ENCODE data around the gene PRM3. TPM values are rescaled to one million over a fixed set of nuclear protein-coding genes. Genes with fewer than 3 reads are reported as not detected.
"Not testable (repeated sequence)": the region's sequence is repeated elsewhere in the genome, so short reads cannot be mapped to it uniquely, and the experiment has no call there.

PRM3 gene
- total RNA-seq, 1 donor from 2014 or later: not detected

DNA sequence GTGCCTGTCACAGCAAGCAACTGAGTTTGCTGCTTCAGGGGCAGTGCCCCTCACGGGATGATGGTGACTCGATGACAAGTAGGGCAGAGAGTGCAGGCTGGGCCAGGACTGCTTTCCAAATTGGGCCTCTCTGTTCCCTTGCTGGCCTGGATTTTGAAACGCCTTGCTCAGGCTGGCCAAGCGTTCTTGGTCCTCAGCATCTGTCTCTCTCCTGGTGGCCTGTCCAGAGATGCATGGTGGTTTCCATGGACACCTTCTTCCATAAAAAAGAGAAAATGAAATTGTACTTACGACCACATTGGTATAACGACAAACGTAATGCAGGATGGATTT lies 27.1 kb upstream of the PRM3 start:
- Histone ChIP-seq H3K36me3 (no peaks in the 10 kb centered on the region), H4K20me1 (ENCODE audit: low read depth) (no peaks in the 10 kb centered on the region), H3F3A (ENCODE audit: low read depth) (no peaks in the 10 kb centered on the region), H3K4me1 (peaks cover 8% of the 10 kb centered on the region), H2AFZ (replicated peaks) (no peak overlapping the region), H3K27ac (no peak overlapping the region), H3K79me2 (ENCODE audit: low read depth) (no peaks in the 10 kb centered on the region), H3K9me3 (ENCODE audit: low read depth) (no peaks in the 10 kb centered on the region), H3K4me3 (no peak overlapping the region), H3K4me2 (no peak overlapping the region), H3K27me3 (no peaks in the 10 kb centered on the region), H3K9ac (no peak overlapping the region)
- no peak for DNase-seq (ENCODE audit: low spot score)
- Mint-ChIP-seq H3K4me3 (no peak overlapping the region), H3K27me3 (ENCODE audit: insufficient read depth, low read depth) (peaks cover 8% of the 10 kb centered on the region), H3K9me3 (peaks cover 4% of the 10 kb centered on the region), H3K36me3 (no peaks in the 10 kb centered on the region), H3K4me1 (peaks cover 35% of the 10 kb centered on the region), H3K27ac (no peak overlapping the region)
- TF ChIP-seq EZH2 (IDR thresholded peaks at IDR 0.05) (no peak), EZH2phosphoT487 (IDR thresholded peaks at IDR 0.05) (no peak)
- TF ChIP-seq, protein P1, sequence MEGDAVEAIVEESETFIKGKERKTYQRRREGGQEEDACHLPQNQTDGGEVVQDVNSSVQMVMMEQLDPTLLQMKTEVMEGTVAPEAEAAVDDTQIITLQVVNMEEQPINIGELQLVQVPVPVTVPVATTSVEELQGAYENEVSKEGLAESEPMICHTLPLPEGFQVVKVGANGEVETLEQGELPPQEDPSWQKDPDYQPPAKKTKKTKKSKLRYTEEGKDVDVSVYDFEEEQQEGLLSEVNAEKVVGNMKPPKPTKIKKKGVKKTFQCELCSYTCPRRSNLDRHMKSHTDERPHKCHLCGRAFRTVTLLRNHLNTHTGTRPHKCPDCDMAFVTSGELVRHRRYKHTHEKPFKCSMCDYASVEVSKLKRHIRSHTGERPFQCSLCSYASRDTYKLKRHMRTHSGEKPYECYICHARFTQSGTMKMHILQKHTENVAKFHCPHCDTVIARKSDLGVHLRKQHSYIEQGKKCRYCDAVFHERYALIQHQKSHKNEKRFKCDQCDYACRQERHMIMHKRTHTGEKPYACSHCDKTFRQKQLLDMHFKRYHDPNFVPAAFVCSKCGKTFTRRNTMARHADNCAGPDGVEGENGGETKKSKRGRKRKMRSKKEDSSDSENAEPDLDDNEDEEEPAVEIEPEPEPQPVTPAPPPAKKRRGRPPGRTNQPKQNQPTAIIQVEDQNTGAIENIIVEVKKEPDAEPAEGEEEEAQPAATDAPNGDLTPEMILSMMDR (IDR thresholded peaks at IDR 0.05): no peak

DNA sequence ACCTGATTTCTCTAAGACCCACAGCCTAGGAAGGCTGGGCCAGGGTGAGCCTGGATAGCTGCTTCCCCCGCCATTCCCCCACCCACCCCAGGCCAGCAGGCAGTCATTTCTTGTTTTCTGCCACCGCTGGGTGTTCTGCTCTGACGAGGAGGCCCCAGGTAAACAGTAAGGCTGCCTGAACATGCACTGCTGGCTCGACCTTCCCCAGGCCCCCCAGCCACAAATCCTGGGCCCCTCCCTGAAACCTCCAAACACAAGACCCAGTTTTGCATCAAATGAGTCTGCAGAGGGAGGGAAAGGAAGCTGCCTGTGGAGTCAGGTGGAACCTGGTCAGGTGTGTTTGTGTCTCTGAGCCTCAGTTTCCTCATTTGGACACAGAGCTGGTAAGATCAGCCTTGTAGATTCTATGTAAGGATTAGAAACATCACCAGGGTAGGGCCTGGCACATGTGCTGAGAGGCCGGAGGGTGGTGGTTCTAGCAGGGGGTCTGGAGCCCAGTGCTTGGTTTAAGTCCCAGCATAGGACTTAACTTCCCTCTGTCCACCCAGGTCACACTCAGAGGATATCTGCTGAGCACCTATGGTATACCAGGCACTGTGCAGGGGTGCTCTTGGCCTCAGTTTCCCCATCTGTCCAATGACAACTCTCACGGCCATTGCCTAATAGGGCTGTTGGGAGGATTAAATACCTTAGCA lies 26.6 kb upstream of the PRM3 start:
- Histone ChIP-seq H3F3A (ENCODE audit: low read depth) (no peaks in the 10 kb centered on the region), H3K9me3 (ENCODE audit: low read depth) (no peaks in the 10 kb centered on the region), H3K27ac (no peak overlapping the region), H2AFZ (replicated peaks) (no peak overlapping the region), H3K36me3 (no peaks in the 10 kb centered on the region), H3K9ac (no peak overlapping the region), H3K27me3 (no peaks in the 10 kb centered on the region), H3K4me3 (no peak overlapping the region), H4K20me1 (ENCODE audit: low read depth) (no peaks in the 10 kb centered on the region), H3K4me1 (peaks cover 8% of the 10 kb centered on the region), H3K4me2 (no peak overlapping the region), H3K79me2 (ENCODE audit: low read depth) (no peaks in the 10 kb centered on the region)
- no peak for TF ChIP-seq EZH2 (IDR thresholded peaks at IDR 0.05)
- TF ChIP-seq, protein P1 (IDR thresholded peaks at IDR 0.05): no peak
- TF ChIP-seq EZH2phosphoT487 (IDR thresholded peaks at IDR 0.05): no peak
- H3K4me3 Mint-ChIP-seq: no peak overlapping the region
- H3K27ac Mint-ChIP-seq: no peak overlapping the region
- H3K36me3 Mint-ChIP-seq: no peaks in the 10 kb centered on the region
- peaks cover 35% of the 10 kb centered on the region for H3K4me1 Mint-ChIP-seq
- H3K9me3 Mint-ChIP-seq: peaks cover 4% of the 10 kb centered on the region
- DNase-seq (ENCODE audit: low spot score): no peak
- H3K27me3 Mint-ChIP-seq (ENCODE audit: insufficient read depth, low read depth): peaks cover 8% of the 10 kb centered on the region

DNA sequence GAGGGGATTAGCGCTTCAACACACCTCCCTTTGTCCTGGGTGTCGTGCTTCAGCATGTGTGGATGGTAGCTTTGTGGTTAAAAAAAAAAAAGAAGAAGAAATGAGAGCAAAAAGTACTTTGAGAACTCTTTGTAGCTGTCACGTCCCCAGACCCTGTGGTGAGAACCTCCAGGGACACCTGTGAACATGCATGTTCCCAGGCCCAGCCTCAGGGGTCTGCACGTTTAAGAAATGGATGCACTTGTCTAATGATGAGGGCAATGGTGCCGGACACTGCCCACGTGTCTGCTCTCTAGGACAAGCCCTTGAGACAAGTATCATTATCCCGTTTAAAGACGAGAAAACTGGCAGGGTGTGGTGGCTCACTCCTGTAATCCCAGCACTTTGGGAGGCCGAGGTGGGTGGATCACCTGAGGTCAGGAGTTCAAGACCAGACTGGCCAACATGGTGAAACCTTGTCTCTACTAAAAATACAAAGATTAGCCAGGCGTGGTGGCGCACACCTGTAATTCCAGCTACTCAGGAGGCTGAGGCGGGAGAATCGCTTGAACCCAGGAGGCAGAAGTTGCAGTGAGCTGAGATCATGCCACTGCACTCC lies 25.6 kb upstream of the PRM3 start:
- not testable (repeated sequence) for H3K27ac ChIP-seq; H3K9me3 Mint-ChIP-seq; H3K27me3 Mint-ChIP-seq (ENCODE audit: insufficient read depth, low read depth); H3K27me3 ChIP-seq; DNase-seq (ENCODE audit: low spot score); H3K36me3 Mint-ChIP-seq; H4K20me1 ChIP-seq (ENCODE audit: low read depth); H3K4me2 ChIP-seq; H3K9ac ChIP-seq; H3K4me3 ChIP-seq; H2AFZ ChIP-seq (replicated peaks); H3K36me3 ChIP-seq; H3K79me2 ChIP-seq (ENCODE audit: low read depth); H3K4me1 ChIP-seq; H3F3A ChIP-seq (ENCODE audit: low read depth); H3K9me3 ChIP-seq (ENCODE audit: low read depth); H3K27ac Mint-ChIP-seq
- Mint-ChIP-seq H3K4me1 (peaks cover 32% of the 10 kb centered on the region), H3K4me3 (peak overlapping the region; percentile 56)

DNA sequence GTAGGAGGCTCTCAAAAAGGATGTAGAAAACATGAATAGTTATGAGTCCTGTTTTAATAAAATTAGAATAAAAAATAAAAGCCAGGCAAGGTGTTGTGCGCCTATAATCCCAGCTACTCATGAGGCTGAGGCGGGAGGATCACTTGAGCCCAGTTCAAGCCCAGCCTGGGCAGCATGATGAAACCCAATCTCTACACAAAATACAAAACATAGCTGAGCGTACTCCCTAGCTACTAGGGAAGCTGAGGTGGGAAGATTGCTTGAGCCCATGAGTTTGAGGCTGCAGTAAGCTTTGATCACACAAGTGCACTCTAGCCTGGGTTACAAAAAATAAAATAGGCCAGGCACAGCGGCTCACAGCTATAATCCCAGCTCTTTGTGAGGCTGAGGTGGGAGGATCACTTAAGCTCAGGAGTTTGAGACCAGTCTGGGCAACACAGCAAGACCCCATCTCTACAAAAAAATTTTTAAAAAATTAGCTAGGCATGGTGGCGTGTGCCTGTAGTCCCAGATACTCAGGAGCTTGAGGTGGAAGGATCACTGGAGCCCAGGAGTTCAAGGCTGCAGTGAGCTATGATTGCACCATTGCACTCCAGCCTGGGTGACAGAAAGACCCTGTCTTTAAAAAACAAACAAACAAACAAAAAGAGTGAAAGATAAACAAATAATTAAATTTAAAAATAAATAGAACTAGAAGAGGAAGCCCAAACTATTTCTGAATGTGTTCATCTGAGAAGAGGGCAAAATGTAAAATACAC lies 24.9 kb upstream of the PRM3 start:
- Histone ChIP-seq H3K36me3 (no peaks in the 10 kb centered on the region), H3K27ac (no peak overlapping the region), H3F3A (ENCODE audit: low read depth) (no peaks in the 10 kb centered on the region), H4K20me1 (ENCODE audit: low read depth) (no peaks in the 10 kb centered on the region), H3K4me1 (peaks cover 8% of the 10 kb centered on the region), H3K79me2 (ENCODE audit: low read depth) (no peaks in the 10 kb centered on the region), H3K27me3 (no peaks in the 10 kb centered on the region), H2AFZ (replicated peaks) (no peak overlapping the region), H3K4me2 (no peak overlapping the region), H3K9ac (no peak overlapping the region), H3K9me3 (ENCODE audit: low read depth) (no peaks in the 10 kb centered on the region), H3K4me3 (no peak overlapping the region)
- DNase-seq (ENCODE audit: low spot score): no peak
- H3K9me3 Mint-ChIP-seq: no peaks in the 10 kb centered on the region
- peaks cover 7% of the 10 kb centered on the region for H3K27me3 Mint-ChIP-seq (ENCODE audit: insufficient read depth, low read depth)
- peak overlapping the region; percentile 56 for H3K4me3 Mint-ChIP-seq
- peaks cover 30% of the 10 kb centered on the region for H3K4me1 Mint-ChIP-seq
- TF ChIP-seq EZH2phosphoT487 (IDR thresholded peaks at IDR 0.05) (no peak), EZH2 (IDR thresholded peaks at IDR 0.05) (no peak)
- TF ChIP-seq, protein P1 (IDR thresholded peaks at IDR 0.05): no peak
- no peaks in the 10 kb centered on the region for H3K36me3 Mint-ChIP-seq
- no peak overlapping the region for H3K27ac Mint-ChIP-seq
